Lower lobe of right lung (tissue), 2 donors: ENCODE data around the gene TMEM80. TPM values are rescaled to one million over a fixed set of nuclear protein-coding genes. Genes with fewer than 3 reads are reported as not detected.
A peak's percentile ranks its signal among the peaks of the same experiment; 100 is the strongest.

Source experiments
- ATAC-seq, 2 donors: fragments of 200-7000 bp; cut with Tn5 transposase; one replicate each; pipeline ENCODE4 v1.9.1; 2020 to 2022; ENCODE audit warnings: mild to moderate bottlenecking in 2 of 2, moderate library complexity in 2 of 2
- DNase-seq: peaks from one replicate; pipeline ENCODE4 v3.0.0-alpha.2; 2020
- H3K27ac ChIP-seq: fragments of 200-600 bp; one replicate; pipeline ENCODE4 v1.8.0; 2022
- H3K27me3 ChIP-seq: fragments of 200-600 bp; one replicate; pipeline ENCODE4 v1.8.0; 2022; ENCODE audit warnings: low read depth
- H3K36me3 ChIP-seq: fragments of 200-600 bp; one replicate; pipeline ENCODE4 v1.8.0; 2022; ENCODE audit warnings: mild to moderate bottlenecking
- H3K4me1 ChIP-seq: fragments of 200-600 bp; one replicate; pipeline ENCODE4 v1.8.0; 2022
- H3K4me3 ChIP-seq: fragments of 200-600 bp; one replicate; pipeline ENCODE4 v1.8.0; 2022; ENCODE audit warnings: mild to moderate bottlenecking
- H3K9me3 ChIP-seq: fragments of 200-600 bp; one replicate; pipeline ENCODE4 v1.8.0; 2022
- CTCF ChIP-seq: fragments of 200-600 bp; IDR thresholded peaks from one replicate; pipeline ENCODE4 v1.8.0; 2022; ENCODE audit warnings: antibody characterized with exemption, mild to moderate bottlenecking
- intact Hi-C: fragments of 100-400 bp; cut with DNase I; formaldehyde crosslinking; loops from one replicate; pipeline ENCODE4 v1.11.0; 2022
- total RNA-seq: library from RNA; stranded (reverse); fragmentation: NEBNext Ultra II Directional; extraction: Animal tissue kit (Norgen Biotek cat#: 25700); gene quantifications from one replicate; pipeline ENCODE4 v1.2.1, GENCODE V29; 2021
- donor health status: DM: no; HTN: yes; CAD: no; lungs with severe emphysema.

The TMEM80 gene
- total RNA-seq, 1 donor from 2014 or later, result 33.9 TPM

GRCh38 chr11:726278-727220 lies 30.9 kb downstream of the TMEM80 start:
- H3K9me3 ChIP-seq, result no peaks in the 10 kb centered on the region
- TF ChIP-seq CTCF, result no peak
- H3K4me3 ChIP-seq, result peak overlapping the region; percentile 38
- DNase-seq (peak; percentile 83), ATAC-seq (peak in 1 of 2 donors; percentile 3)
- peaks cover 40% of the 10 kb centered on the region for H3K27me3 ChIP-seq
- peak overlapping the region; percentile 53 for H3K27ac ChIP-seq
- intact Hi-C loops, result loop anchor here (10.0 kb wide), 1 partner anchor 62 kb away; no protein-coding TSS in a partner anchor
- peaks cover 38% of the 10 kb centered on the region for H3K4me1 ChIP-seq
- H3K36me3 ChIP-seq, result peaks cover 21% of the 10 kb centered on the region

GRCh38 chr11:727281-727701 lies 31.7 kb downstream of the TMEM80 start:
- no peak overlapping the region for H3K4me3 ChIP-seq
- H3K27ac ChIP-seq, result peak overlapping the region; percentile 53
- no peak for DNase-seq
- peaks cover 17% of the 10 kb centered on the region for H3K36me3 ChIP-seq
- no peak for TF ChIP-seq CTCF
- H3K27me3 ChIP-seq, result peaks cover 32% of the 10 kb centered on the region
- peaks cover 31% of the 10 kb centered on the region for H3K4me1 ChIP-seq
- H3K9me3 ChIP-seq, result no peaks in the 10 kb centered on the region
- no peak for ATAC-seq
- intact Hi-C loops, result loop anchor here (10.0 kb wide), 1 partner anchor 62 kb away; no protein-coding TSS in a partner anchor

- Histone ChIP-seq H3K9me3 (no peaks in the 10 kb centered on the region), H3K4me3 (no peak overlapping the region), H3K4me1 (peaks cover 29% of the 10 kb centered on the region), H3K27ac (peak overlapping the region; percentile 53), H3K36me3 (peaks cover 17% of the 10 kb centered on the region), H3K27me3 (peaks cover 29% of the 10 kb centered on the region)
- DNase-seq (peak; percentile 91), ATAC-seq (peak; percentile 92 to 94)
- peak; percentile 97 for TF ChIP-seq CTCF
- intact Hi-C loops, result loop anchor here (10.0 kb wide), 1 partner anchor 63 kb away; no protein-coding TSS in a partner anchor
Observed at GRCh38 chr11:727859-728748, 32.5 kb downstream of the TMEM80 start.

- Histone ChIP-seq H3K4me1 (peaks cover 29% of the 10 kb centered on the region), H3K36me3 (peaks cover 13% of the 10 kb centered on the region), H3K27me3 (peaks cover 28% of the 10 kb centered on the region), H3K27ac (no peak overlapping the region), H3K9me3 (no peaks in the 10 kb centered on the region), H3K4me3 (no peak overlapping the region)
- DNase-seq (no peak), ATAC-seq (no peak)
- no peak for TF ChIP-seq CTCF
- intact Hi-C loops, result loop anchor here (10.0 kb wide), 1 partner anchor 64 kb away; no protein-coding TSS in a partner anchor
Observed at GRCh38 chr11:728901-729491, 33.4 kb downstream of the TMEM80 start.
